HG03460 (cell line): ENCODE results near the gene GATD1.
"Not testable (repeated sequence)": the region's sequence is repeated elsewhere in the genome, so short reads cannot be mapped to it uniquely, and the experiment has no call there.

Experiments
- ATAC-seq: cut with Tn5 transposase; IDR thresholded peaks from one replicate; pipeline ENCODE4 v1.9.1; 2021; ENCODE audit not compliant: unreplicated experiment

The GATD1 gene

DNA sequence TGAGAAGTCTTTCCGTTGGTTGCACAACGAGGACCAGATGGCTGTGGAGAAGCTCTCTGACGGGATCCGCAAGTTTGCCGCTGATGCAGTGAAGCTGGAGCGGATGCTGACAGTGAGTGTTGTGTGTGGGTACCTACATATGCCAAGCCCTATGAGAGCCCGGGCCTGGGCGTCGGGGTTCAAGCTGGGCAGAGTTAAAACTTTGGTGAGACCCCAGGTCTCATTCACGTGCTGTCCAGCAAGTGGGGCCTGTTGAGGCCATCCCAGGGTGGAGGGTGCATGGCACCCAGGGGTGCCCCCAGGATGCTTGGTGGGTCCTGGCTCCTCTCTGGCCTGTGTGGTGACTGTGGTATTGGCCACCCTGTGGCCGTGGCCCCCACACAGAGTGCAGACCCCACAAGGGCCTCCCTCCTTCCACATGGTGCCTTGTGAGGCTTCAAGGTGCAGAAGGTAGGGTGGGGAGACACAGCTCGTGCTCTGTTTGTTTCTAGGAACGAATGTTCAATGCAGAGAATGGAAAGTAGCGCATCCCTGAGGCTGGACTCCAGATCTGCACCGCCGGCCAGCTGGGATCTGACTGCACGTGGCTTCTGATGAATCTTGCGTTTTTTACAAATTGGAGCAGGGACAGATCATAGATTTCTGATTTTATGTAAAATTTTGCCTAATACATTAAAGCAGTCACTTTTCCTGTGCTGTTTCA lies 12.8 kb downstream of the GATD1 start:
- ATAC-seq: no peak

DNA sequence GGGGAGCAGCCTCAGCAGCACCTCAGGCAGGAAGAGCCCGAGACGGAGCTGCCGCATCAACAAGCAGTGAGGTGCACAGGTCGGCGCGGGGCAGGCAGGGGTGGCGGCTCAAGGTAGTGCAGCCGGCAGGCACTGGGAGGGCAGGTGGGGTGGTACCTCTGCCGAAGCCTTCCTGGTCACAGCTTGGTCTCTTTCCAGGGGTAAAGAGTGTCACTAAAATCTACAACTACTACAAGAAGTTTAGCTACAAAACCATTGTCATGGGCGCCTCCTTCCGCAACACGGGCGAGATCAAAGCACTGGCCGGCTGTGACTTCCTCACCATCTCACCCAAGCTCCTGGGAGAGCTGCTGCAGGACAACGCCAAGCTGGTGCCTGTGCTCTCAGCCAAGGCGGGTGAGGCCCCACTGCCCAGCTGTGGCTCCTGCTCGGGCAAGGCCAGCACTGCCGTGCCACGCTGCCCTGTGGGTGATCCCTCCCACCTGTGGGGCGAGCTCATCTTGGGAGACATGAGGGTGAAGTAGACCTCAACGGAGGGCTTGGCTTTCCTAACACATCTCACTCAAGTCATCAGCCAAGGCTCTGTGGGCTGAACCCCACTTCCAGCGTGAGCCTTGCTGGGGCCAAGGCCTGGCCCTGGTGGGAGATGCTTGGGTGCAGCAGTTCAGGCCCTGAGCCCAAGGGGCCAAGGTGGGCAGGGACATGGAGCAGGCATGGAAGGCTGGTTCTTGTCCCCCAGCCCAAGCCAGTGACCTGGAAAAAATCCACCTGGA lies 13.6 kb downstream of the GATD1 start:
- ATAC-seq: no peak

DNA sequence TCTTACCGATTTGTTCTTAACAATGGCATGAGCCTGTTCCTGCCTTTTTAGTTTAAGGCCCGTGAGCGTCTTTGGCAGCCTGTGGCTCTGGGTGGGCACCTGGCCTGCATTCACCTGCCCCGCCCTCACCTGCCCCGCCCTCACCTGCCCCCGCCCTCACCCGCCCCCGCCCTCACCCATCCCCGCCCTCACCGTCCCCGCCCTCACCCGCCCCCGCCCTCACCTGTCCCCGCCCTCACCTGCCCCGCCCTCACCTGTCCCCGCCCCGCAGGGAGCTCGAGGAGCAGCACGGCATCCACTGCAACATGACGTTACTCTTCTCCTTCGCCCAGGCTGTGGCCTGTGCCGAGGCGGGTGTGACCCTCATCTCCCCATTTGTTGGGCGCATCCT lies 14.2 kb downstream of the GATD1 start:
- ATAC-seq: no peak

DNA sequence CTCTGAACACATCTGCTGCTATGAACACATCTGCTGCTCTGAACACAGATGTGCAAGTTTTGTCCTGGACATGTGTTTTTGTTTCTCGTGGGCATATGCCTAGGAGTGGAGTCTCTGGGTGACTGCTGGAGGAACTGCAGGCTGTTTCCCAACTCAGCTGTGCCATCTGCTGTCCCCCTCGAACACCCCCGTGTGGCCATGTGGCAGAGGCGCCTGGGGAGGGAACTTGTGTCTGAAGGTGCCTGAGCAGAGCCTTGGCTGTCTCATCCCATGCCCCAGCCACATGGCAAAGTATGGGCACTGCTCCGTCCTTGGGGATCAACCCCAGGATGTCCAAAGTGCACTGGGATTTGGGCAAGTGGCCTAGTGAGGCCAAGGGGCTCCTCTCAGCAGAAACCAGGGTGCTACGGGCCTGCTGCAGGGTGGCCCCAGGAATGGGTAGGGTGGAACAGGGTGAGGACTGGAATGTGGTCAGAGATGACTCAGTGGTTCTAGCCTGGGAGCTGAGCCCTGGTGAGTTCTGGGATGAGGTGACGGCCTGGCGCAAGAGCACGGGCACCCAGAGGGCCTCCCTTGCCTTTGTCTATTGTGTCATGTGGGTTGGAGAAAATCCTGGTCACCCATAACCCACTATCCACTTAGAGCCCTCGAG lies 14.7 kb downstream of the GATD1 start:
- ATAC-seq: no peak

DNA sequence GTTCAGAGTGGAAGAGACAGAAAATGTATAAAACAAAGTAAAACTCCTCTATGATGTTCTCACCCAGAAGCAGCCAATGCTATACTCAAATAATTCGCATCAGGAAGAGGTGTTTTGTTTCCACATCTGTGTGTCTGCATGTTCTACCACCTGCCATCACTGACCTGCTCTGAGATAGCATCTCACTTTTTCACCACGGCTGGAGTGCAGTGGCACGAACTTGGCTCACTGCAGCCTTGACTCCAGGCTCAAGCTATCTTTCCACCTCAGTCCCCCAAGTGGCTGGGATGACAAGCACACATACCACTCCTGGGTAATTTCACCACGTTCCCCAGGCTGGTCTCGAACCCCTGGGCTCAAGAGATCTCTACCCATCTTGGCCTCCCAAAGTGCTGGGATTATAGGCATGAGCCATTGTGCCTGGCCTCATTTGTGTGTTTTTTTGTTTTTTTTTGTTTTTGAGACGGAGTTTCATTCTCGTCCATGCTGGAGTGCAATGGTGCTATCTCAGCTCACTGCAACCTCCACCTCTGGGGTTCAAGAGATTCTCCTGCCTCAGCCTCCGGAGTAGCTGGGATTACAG lies 15.7 kb downstream of the GATD1 start:
- no peak for ATAC-seq

DNA sequence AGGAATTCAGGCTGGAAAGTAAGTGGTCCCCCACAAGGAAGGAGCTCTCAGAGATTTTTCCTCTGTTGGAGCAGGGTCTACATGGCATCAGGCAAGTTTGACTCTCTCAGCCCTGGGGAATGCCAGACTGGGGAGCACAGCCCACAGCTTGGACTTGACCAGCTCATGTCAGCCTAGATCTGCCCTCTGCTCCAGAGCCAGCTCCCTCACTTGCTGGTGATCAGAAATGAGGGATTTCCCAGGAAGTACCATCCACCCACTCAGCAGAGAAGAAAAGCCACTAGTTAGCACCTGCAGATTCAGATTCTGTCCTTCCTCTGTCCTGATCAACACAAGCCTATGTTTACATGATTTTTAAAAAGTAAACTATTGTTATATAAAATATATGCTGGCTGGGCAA lies 17.1 kb downstream of the GATD1 start:
- no peak for ATAC-seq

DNA sequence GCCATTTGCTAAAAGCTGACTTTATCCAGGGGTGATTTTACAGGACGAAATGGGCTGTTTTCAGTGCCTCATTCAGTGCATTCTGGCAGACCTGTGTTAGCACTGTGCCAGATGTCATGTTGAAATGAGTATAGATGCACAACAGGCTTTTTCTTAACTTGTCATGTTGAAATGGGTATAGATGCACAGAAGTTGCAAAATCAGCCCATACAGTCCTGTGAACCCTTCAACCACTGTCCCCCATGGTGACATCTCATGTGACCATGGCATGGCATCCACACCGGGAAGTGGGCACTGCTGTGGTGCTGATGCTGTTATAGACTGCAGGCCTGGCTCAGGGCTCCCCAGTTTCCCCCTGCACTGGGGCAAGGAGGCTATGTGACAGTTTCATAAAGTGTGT lies 27.6 kb downstream of the GATD1 start:
- ATAC-seq: no peak

DNA sequence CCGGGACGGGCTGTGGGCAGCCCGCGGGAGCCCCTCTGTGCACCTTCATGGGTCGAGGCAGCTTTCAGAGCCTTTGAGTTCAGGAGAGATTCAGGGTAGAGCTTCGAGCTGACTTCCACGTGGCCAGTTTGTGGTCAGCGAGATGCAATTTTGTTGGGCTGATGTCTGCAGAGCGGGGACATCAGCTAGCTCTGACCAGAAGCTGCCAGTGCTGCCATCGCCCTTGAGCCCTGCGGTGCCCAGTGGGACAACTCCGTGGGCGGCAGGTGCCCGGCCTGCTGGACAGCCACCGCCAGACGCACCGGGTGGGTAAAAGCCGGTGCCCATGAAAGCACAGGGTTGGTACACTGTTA lies 29.3 kb downstream of the GATD1 start:
- ATAC-seq: peak; percentile 10

DNA sequence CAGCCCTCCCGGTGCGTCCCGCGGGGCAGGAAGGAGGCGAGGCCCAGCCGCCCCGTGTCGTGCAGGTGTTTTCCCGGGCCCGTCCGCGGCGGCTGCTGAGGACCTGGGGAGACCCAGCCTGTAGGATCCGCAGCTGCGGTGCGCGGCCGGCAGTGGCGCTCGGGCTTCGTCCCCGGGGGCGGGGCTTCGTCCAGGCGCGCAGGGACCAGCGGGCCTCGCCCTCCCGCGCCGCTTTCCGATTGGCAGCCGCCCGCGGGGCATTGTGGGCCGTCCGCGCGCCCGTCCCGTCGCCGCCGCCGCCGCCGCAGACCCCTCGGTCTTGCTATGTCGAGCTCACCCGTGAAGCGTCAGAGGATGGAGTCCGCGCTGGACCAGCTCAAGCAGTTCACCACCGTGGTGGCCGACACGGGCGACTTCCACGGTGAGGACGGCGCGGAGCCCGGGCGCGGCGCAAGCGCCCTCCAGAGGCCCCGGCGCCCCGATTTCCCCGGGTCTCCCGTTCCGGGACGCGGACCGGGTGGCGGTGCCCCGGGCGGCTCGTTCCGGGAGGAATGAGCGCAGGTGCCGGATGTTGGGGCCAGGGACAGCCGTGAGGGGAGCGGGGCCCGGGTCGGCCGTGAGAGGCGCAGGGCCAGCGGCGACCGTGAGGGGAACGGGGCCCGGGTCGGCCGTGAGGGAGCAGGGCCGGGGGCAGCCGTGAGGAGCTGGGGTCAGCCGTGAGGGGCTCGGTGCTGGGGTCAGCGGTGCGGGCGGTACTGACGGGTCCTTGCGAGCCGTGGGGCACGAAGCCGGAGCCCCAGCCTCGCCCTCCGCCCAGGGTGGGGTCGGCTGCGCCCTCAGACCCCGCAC lies 29.9 kb downstream of the GATD1 start, which contains the start of gene TALDO1:
Gene TALDO1 (plus strand): TSS at position 307 of the 849 bp plus-strand sequence. CDS start 18 bp downstream, at position 325.
- ATAC-seq: peak; percentile 84

DNA sequence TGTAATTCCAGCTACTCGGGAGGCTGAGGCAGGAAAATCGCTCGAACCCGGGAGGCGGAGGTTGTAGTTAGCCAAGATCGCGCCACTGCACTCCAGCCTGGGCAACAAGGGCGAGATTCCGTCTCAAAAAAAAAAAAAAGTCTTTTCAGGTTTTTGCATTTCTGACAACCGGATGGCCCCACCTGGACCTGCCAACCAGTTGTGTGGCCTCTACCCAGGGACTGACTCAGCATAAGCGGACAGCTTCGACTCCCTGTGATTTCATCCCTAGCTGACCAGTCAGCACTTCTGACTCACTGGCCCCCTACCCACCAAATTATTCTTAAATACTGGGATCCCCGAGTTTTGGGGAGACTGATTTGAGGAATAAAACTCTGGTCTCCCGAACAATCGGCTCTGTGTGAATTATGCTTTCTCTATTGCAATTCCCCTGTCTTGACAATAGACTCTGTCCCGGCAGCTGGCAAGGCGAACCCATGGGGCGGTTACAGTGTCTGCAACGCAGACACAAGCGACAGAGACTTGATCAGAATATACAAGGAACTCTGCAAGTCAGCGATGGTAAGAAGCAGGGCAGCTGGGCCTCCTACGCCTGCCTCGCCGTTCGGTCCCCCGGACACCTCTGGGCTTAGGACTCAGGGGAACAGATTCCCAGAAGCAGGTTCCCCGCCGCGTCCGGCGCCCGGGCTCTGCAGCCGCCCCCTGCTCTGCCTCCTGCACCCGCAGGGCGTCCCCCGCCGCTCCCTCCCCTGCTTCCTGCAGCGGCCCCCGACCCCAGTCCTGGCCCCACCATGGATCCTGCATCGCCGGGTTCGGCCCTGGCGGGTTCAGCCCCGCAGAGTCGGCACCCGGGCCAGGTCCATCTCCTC lies 30.8 kb downstream of the GATD1 start:
- peak; percentile 29 for ATAC-seq

DNA sequence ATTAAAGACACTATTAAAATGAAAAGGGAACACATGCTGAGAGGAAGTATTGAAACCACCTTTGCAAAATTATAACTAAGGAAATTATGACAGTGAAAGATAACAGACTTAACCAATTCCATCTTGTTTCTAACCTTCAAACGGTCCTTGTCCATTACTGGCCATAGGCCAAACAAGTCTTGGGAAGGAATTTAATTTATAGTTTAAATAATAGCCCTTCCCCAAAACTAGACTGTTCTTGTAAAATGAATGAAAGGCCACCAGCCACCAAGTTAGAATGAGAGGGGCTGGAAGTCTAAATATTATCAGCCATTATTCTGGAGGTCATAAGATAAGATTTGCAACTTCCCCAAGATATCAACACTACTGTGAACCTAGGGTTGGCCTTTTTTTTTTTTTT lies 31.9 kb downstream of the GATD1 start:
- ATAC-seq: no peak

DNA sequence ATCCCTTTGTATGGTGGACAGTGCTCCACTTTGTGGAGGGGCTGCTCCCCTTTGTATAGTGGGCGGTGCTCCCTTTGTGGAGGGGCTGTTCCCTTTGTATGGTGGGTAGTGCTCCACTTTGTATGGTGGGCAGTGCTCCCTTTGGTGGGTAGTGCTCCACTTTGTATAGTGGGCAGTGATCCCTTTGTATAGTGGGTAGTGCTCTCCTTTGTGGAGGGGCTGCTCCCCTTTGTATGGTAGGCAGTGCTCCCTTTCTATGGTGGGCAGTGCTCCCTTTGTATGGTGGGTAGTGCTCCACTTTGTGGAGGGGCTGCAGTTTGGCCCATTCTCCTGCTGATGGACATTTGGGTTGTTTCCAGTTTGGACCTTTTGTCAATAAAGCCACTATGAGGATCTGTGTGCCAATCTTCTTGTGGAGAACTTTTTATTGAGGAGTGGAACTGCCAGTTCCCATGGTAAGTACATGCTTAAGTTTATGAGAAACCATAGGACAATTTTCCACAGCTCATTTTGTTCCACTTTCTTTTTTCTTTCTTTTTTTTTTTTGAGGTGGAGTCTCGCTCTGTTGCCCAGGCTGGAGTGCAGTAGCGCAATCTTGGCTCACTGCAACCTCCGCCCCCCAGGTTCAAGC lies 34.6 kb downstream of the GATD1 start:
- ATAC-seq: no peak

DNA sequence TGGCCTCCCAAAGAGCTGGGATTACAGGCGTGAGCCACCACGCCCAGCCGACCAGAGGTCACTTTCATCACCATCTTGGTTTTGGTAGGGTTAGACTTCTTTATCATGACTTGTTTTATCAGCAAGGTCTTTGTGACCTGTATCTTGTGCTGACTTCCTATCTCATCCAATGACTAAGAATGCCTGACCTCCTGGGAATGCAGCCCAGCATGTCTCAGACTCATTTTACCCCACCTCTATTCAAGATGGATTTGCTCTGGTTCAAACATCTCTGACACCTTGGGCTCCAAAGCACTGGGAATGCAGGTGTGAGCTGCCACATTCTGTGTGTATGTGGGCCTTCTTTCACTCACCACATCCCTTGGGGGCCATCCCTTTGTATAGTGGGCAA lies 35.1 kb downstream of the GATD1 start:
- ATAC-seq: no peak

DNA sequence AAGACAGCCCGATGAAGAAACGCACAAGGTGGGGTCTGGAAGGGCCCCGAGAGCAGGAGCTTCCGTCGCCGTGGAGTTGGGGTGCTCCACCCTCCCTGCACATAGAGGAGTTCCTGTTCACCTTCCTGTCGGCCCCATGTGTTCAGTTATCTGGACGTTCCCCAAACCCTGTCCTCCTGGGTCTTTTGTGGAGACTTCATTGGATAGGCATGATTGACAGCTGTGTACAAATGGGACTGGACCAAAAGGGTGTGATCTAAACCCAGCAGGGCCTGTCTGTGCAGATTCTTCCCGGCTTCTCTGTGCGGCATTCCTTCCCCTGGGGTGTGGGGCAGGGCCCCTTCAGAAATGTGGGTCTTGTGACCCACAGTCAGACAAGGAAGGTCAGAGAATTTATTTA lies 39.4 kb downstream of the GATD1 start:
- ATAC-seq: not testable (repeated sequence)

DNA sequence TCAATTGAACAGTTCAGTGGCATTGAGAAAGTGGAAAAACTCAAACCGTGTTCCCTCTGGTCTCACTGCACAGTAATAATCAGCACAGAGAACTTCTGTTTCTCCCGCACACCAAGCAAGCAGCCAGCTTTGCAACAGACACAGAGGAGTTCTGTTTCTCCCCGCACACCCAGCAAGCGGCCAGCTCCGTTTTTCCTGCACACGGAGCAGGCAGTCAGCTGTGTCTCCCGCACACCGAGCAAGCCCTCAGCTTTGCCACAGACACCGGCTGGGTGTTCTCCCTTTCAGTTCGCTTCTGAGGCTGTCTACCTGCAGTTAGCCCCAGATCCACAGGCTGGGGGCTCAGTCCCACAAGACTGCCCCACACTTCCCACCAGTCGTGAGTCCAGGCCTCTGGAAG lies 39.9 kb downstream of the GATD1 start:
- ATAC-seq: no peak

DNA sequence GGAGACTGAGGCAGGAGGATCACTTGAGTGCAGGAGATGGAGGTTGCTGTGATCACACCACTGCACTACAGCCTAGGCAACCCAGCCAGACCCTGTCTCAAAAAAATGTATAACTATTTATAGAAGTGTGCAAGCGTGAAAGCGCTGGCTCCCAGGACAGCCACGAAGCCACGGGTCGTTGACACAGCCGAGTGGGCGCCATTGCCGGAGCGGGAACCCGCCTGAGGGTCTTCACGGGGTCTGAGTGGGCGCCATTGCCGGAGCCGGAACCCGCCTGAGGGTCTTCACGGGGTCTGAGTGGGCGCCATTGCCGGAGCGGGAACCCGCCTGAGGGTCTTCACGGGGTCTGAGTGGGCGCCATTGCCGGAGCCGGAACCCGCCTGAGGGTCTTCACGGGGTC lies 42.7 kb downstream of the GATD1 start:
- ATAC-seq: not testable (repeated sequence)

DNA sequence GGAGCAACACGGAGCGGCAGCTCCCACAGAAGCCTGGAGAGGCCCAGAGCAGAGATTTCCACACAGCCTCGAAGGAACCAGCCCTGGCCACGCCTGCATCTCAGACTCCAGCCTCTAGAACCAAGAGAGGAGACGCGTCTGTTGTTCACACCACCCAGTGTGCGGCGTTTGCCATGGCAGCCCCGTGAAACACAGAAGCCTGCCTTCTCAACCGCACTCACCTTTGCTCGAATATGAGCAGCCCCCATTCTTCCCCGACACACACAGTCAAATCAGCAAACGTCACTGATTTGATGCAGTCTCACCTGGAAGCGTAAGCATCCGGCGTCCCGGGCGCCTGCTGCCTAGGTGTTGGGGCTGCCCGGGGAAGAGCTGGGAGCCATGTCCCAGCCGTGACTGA lies 44.2 kb downstream of the GATD1 start:
- ATAC-seq: no peak

DNA sequence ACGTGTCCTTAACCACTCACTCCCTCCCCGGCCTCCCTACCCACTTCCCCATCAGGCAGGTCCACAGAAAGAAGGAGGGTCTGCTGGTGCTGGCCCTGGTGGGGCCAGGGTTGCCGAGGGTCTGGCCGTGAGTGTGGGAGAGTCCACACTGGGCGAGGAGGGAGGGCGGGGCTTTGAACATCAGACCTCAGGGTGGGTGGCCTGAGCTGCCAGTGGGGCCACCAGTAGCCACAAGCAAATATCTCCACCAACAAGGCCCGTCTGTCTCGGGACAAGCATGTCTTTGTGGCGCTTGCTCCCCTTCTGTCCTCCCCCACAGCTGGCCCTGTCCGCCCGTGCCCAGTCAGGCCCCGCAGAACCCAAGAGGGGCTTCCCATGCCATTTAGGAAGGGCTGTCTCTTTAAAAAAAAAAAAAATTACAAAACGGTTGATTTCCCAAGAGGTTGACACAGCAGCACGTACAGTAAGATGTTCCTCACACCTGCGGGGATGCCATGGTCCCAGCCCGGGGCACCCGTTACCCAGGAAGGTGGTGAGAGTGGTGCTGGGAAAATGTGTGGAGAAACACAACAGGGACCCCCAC lies 47.7 kb downstream of the GATD1 start:
- no peak for ATAC-seq

DNA sequence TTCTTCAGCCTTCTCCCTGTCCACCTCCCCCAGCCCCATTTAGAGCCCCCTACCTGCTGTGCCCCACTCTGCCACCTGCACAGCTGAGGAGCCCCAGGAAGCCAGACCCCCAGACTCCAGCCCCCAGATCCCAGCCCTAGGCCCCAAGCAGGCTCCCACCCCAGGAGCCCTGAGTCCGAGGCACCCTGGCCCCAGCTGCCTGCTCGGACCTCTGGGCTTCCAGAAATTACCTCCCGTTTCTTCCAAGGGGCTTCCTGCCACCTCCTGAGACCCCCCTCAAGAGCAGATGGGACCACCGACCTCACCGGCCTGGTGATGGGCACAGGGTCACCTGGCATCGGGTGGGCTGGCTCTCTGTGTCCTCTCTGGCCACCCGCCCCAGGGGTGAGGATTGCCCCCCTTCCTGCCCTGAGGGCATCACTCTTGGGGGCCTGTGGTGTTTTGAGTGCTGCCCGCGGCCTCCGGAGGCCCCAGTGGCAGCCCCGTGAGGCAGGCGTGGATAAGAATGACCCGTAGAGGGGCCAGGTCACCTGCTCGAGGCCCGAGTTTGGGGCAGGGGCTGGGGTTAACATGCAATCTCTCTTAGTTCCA lies 48.3 kb downstream of the GATD1 start:
- no peak for ATAC-seq
